OCI-M2 (cell line): ENCODE measurements around the gene MOB2.

Experiments
- DNase-seq: peaks from one replicate; lab custom pipeline; 2025; ENCODE audit not compliant: unreplicated experiment; lab: John Stamatoyannopoulos, UW

Gene MOB2

GRCh38 chr11:1458340-1459218, 28.0 kb downstream of the MOB2 start:
- no peak for DNase-seq

GRCh38 chr11:1457856-1458255, 28.7 kb downstream of the MOB2 start:
- DNase-seq: no peak

GRCh38 chr11:1457326-1457680, 29.3 kb downstream of the MOB2 start:
- no peak for DNase-seq

GRCh38 chr11:1456596-1457325, 29.8 kb downstream of the MOB2 start:
- no peak for DNase-seq

GRCh38 chr11:1456176-1456575, 30.4 kb downstream of the MOB2 start:
- DNase-seq: no peak

- DNase-seq: no peak
These were observed 30.9 kb downstream of the MOB2 start for GRCh38 chr11:1455763-1456060.

GRCh38 chr11:1455032-1455762, 31.4 kb downstream of the MOB2 start:
- no peak for DNase-seq

- DNase-seq: no peak
These were observed 32.0 kb downstream of the MOB2 start for GRCh38 chr11:1454576-1454975.

GRCh38 chr11:1453611-1454034, 33.0 kb downstream of the MOB2 start:
- DNase-seq: no peak

GRCh38 chr11:1452744-1453143, 33.8 kb downstream of the MOB2 start:
- DNase-seq: no peak

- DNase-seq: no peak
These were observed 34.7 kb downstream of the MOB2 start for GRCh38 chr11:1451781-1452470.

GRCh38 chr11:1450949-1451710, 35.4 kb downstream of the MOB2 start:
- no peak for DNase-seq

- no peak for DNase-seq
These were observed 36.2 kb downstream of the MOB2 start for GRCh38 chr11:1450344-1450875.

GRCh38 chr11:1449490-1450243, 36.9 kb downstream of the MOB2 start:
- DNase-seq: no peak

GRCh38 chr11:1448882-1449281, 37.7 kb downstream of the MOB2 start:
- DNase-seq: no peak

GRCh38 chr11:1447845-1448825, 38.4 kb downstream of the MOB2 start:
- DNase-seq: no peak

- no peak for DNase-seq
These were observed 40.0 kb downstream of the MOB2 start for GRCh38 chr11:1446623-1447022.

- DNase-seq: no peak
These were observed 40.7 kb downstream of the MOB2 start for GRCh38 chr11:1445741-1446445.
